GM23338 (cell line): ENCODE measurements around the gene C11orf42. TPM values are rescaled to one million over a fixed set of nuclear protein-coding genes. Genes with fewer than 3 reads are reported as not detected.

Source experiments
- ATAC-seq: fragments of 200-7000 bp; cut with Tn5 transposase; 3 replicates; pipeline ENCODE4 v1.9.1; 2020
- DNase-seq: peaks from one replicate; pipeline ENCODE4 v3.0.0-alpha.2; 2015; ENCODE audit warnings: low spot score
- H2AFZ ChIP-seq: fragments of 200-600 bp; sonication (generic); 2 replicates; pipeline ENCODE4 v1.8.0; 2016; ENCODE audit warnings: antibody characterized with exemption, mild to moderate bottlenecking, moderate library complexity
- H3F3A ChIP-seq: fragments of 200-600 bp; sonication (generic); replicated peaks from 2 replicates; pipeline ENCODE4 v1.8.0; 2017; ENCODE audit warnings: antibody characterized with exemption, mixed run types, low read depth
- H3K27ac ChIP-seq: fragments of 200-600 bp; sonication (generic); 2 replicates; pipeline ENCODE4 v1.6.1; 2016; ENCODE audit warnings: low read depth
- H3K27me3 ChIP-seq: fragments of 200-600 bp; sonication (generic); 2 replicates; pipeline ENCODE4 v1.8.0; 2016; ENCODE audit warnings: mild to moderate bottlenecking, mixed run types, moderate library complexity; ENCODE audit not compliant: insufficient read depth
- H3K36me3 ChIP-seq: fragments of 200-600 bp; sonication (generic); 2 replicates; pipeline ENCODE4 v1.8.0; 2016; ENCODE audit warnings: mild to moderate bottlenecking; ENCODE audit not compliant: insufficient read depth
- H3K4me1 ChIP-seq: fragments of 200-600 bp; sonication (generic); 2 replicates; pipeline ENCODE4 v1.8.0; 2016; ENCODE audit warnings: mild to moderate bottlenecking, moderate library complexity; ENCODE audit not compliant: insufficient read depth
- H3K4me2 ChIP-seq: fragments of 200-600 bp; sonication (generic); 2 replicates; pipeline ENCODE4 v1.7.1; 2017; ENCODE audit warnings: mixed run types
- H3K4me3 ChIP-seq: fragments of 200-600 bp; sonication (generic); 2 replicates; pipeline ENCODE4 v1.6.1; 2016; ENCODE audit warnings: mixed run types
- H3K79me2 ChIP-seq: fragments of 200-600 bp; sonication (generic); replicated peaks from 2 replicates; pipeline ENCODE4 v1.8.0; 2017; ENCODE audit warnings: mild to moderate bottlenecking; ENCODE audit not compliant: insufficient read depth
- H3K9me2 ChIP-seq: fragments of 200-600 bp; sonication (generic); 2 replicates; pipeline ENCODE4 v1.8.0; 2017; ENCODE audit not compliant: insufficient read depth
- H4K20me1 ChIP-seq: fragments of 200-600 bp; sonication (generic); replicated peaks from 2 replicates; pipeline ENCODE4 v1.8.0; 2017; ENCODE audit warnings: mild to moderate bottlenecking; ENCODE audit not compliant: insufficient read depth
- H3K27ac Mint-ChIP-seq: 2 replicates; pipeline ENCODE4 v1.8.0; 2020; ENCODE audit warnings: inconsistent platforms, mild to moderate bottlenecking, moderate library complexity, mixed read lengths
- H3K27me3 Mint-ChIP-seq: 3 replicates; pipeline ENCODE4 v1.8.0; 2022; ENCODE audit warnings: low read depth, mild to moderate bottlenecking, moderate library complexity, mixed read lengths, inconsistent platforms; ENCODE audit not compliant: insufficient read depth, poor library complexity
- H3K36me3 Mint-ChIP-seq: 3 replicates; pipeline ENCODE4 v1.8.0; 2021; ENCODE audit warnings: low read depth, mild to moderate bottlenecking, inconsistent platforms, moderate library complexity, mixed read lengths
- H3K4me1 Mint-ChIP-seq: 3 replicates; pipeline ENCODE4 v1.8.0; 2020; ENCODE audit warnings: mild to moderate bottlenecking, inconsistent platforms, mixed read lengths
- H3K4me3 Mint-ChIP-seq: 3 replicates; pipeline ENCODE4 v1.8.0; 2021; ENCODE audit warnings: moderate library complexity, mild to moderate bottlenecking, inconsistent platforms, mixed read lengths
- H3K9me3 Mint-ChIP-seq: 3 replicates; pipeline ENCODE4 v1.8.0; 2020; ENCODE audit warnings: moderate library complexity, mild to moderate bottlenecking, inconsistent platforms, mixed read lengths
- CREB1 ChIP-seq: fragments of 250-450 bp; sonication (Bioruptor Pico); IDR thresholded peaks from 2 replicates; pipeline ENCODE4 v1.5.0; 2020; ENCODE audit warnings: low read depth, mild to moderate bottlenecking, moderate library complexity
- CTCF ChIP-seq, 2 experiments: fragments of 200-600 bp in 1 of 2; sonication (generic) in 1 of 2; conservative IDR thresholded peaks; 2 replicates each; pipeline versions ENCODE4 v1.5.1 to v1.6.1; 2016 to 2017; ENCODE audit warnings: antibody characterized with exemption in 2 of 2, low read depth in 2 of 2, mild to moderate bottlenecking in 2 of 2, moderate library complexity in 1 of 2
- ETS1 ChIP-seq: IDR thresholded peaks from 2 replicates; pipeline ENCODE4 v1.6.1; 2016; ENCODE audit warnings: antibody characterized with exemption
- EZH2 ChIP-seq: fragments of 200-600 bp; sonication (generic); IDR thresholded peaks from one replicate; pipeline ENCODE4 v1.8.0; 2017; ENCODE audit warnings: antibody characterized with exemption, mild to moderate bottlenecking, low read depth; ENCODE audit not compliant: unreplicated experiment
- EZH2phosphoT487 ChIP-seq: fragments of 200-600 bp; sonication (generic); IDR thresholded peaks from one replicate; pipeline ENCODE4 v1.8.1; 2018; ENCODE audit warnings: antibody characterized with exemption; ENCODE audit not compliant: unreplicated experiment
- JUNB ChIP-seq: IDR thresholded peaks from one replicate; pipeline ENCODE4 v1.6.1; 2016; ENCODE audit warnings: antibody characterized with exemption; ENCODE audit not compliant: unreplicated experiment
- NANOG ChIP-seq: IDR thresholded peaks from 2 replicates; pipeline ENCODE4 v1.6.1; 2016; ENCODE audit warnings: antibody characterized with exemption, borderline replicate concordance
- POLR2AphosphoS5 ChIP-seq: IDR thresholded peaks from 2 replicates; pipeline ENCODE4 v1.6.1; 2016; ENCODE audit warnings: antibody characterized with exemption, low read depth
- REST ChIP-seq: IDR thresholded peaks from one replicate; pipeline ENCODE4 v1.6.1; 2018; ENCODE audit warnings: antibody characterized with exemption; ENCODE audit not compliant: unreplicated experiment
- ZNF462 ChIP-seq: fragments of 250-450 bp; sonication (Bioruptor Pico); IDR thresholded peaks from 2 replicates; pipeline ENCODE4 v1.5.0; 2020; ENCODE audit warnings: mild to moderate bottlenecking, moderate library complexity
- polyA plus RNA-seq: library from polyadenylated mRNA; unstranded; fragments of >200 nt; fragmentation: Nextera tagmentation; extraction: Ambion mirVana; gene quantifications from 2 replicates; pipeline ENCODE4 v1.2.1, GENCODE V29; 2016
- total RNA-seq: library from RNA; depleted of rRNA; stranded (reverse); fragments of >200 nt; shearing (Covaris generic); gene quantifications from 2 replicates; pipeline ENCODE4 v1.2.3, GENCODE V29; 2014

Gene C11orf42
- total and polyA plus RNA-seq, 2 experiments from 2014 or later, result not detected

GRCh38 chr11:6194065-6194581 is 11.2 kb upstream of the C11orf42 start:
- Mint-ChIP-seq H3K27ac (no peak overlapping the region), H3K27me3 (no peaks in the 10 kb centered on the region), H3K4me3 (no peak overlapping the region), H3K36me3 (no peaks in the 10 kb centered on the region), H3K4me1 (no peaks in the 10 kb centered on the region), H3K9me3 (no peaks in the 10 kb centered on the region)
- Histone ChIP-seq H3K9me2 (no peaks in the 10 kb centered on the region), H3K27me3 (no peaks in the 10 kb centered on the region), H2AFZ (no peak overlapping the region), H3K4me2 (no peak overlapping the region), H3F3A (no peaks in the 10 kb centered on the region), H3K79me2 (no peaks in the 10 kb centered on the region), H3K27ac (no peak overlapping the region), H3K36me3 (no peaks in the 10 kb centered on the region), H3K4me3 (no peak overlapping the region), H4K20me1 (no peaks in the 10 kb centered on the region), H3K4me1 (no peaks in the 10 kb centered on the region)
- DNase-seq, result no peak
- TF ChIP-seq REST (no peak), EZH2phosphoT487 (no peak), POLR2AphosphoS5 (no peak), CREB1 (no peak), NANOG (no peak), JUNB (no peak), CTCF (conservative IDR thresholded peaks at IDR 0.05; ENCODE audit: low read depth in 2 of 2) (no peak), EZH2 (no peak)
- no peak for ATAC-seq

GRCh38 chr11:6196396-6196795 is 9.0 kb upstream of the C11orf42 start:
- no peaks in the 10 kb centered on the region for H3K9me2 ChIP-seq
- Mint-ChIP-seq H3K4me1 (peaks cover 8% of the 10 kb centered on the region), H3K4me3 (no peak overlapping the region), H3K27me3 (peaks cover 2% of the 10 kb centered on the region), H3K36me3 (no peaks in the 10 kb centered on the region), H3K27ac (no peak overlapping the region), H3K9me3 (no peaks in the 10 kb centered on the region)
- DNase-seq, result no peak
- H3F3A ChIP-seq, result no peaks in the 10 kb centered on the region
- no peaks in the 10 kb centered on the region for H4K20me1 ChIP-seq
- no peak overlapping the region for H2AFZ ChIP-seq
- H3K27ac ChIP-seq, result no peak overlapping the region
- H3K36me3 ChIP-seq, result no peaks in the 10 kb centered on the region
- peaks cover 7% of the 10 kb centered on the region; the same call in 1 of the 2 replicates for H3K4me1 ChIP-seq
- no peaks in the 10 kb centered on the region for H3K27me3 ChIP-seq
- H3K4me2 ChIP-seq, result no peak overlapping the region
- no peaks in the 10 kb centered on the region for H3K79me2 ChIP-seq
- no peak overlapping the region for H3K4me3 ChIP-seq
- no peak for ATAC-seq
- no peak for TF ChIP-seq ZNF462
- TF ChIP-seq ETS1, result no peak
